ENCODE data around the gene RSRC1.
"Not testable (repeated sequence)": the region's sequence is repeated elsewhere in the genome, so short reads cannot be mapped to it uniquely, and the experiment has no call there.

GRCh38 chr3:158340951-158341350, 231.1 kb downstream of the RSRC1 start:
- TF ChIP-seq CTCF (IDR thresholded peaks at IDR 0.05); SIN3A (IDR thresholded peaks at IDR 0.05; ENCODE audit: borderline replicate concordance, insufficient read depth, low read depth, low read length); REST (IDR thresholded peaks at IDR 0.05; ENCODE audit: insufficient read depth in 1 of 2, low read depth in 2 of 2, low read length in 1 of 2); POLR2AphosphoS5 (IDR thresholded peaks at IDR 0.05; ENCODE audit: low read depth, low read length): not testable (repeated sequence)
